ENCODE data around the gene NCR1. TPM values are rescaled to one million over a fixed set of nuclear protein-coding genes. Genes with fewer than 3 reads are reported as not detected.

The NCR1 gene
- total and polyA plus RNA-seq, 10 of the 15 experiments (the other 5 are each of a cell fraction or from before 2014, with no cell fraction given) = 0.06 to 6.9 (median 0.13) TPM; not detected in 7

GRCh38 chr19:54882758-54883157 lies 23.2 kb upstream of the NCR1 start:
- no TSS peak for BruUV-seq (replicated peaks)
- POLR2A ChIA-PET = no interaction called here
- FAIRE-seq (peak; percentile 41), ATAC-seq (peak; percentile 75), DNase-seq (ENCODE audit: low read depth, low spot score) (peak; percentile 35)
- no peaks in the 10 kb centered on the region for H3K79me2 ChIP-seq (ENCODE audit: control insufficient read depth, insufficient read depth, low read length)
- SMC1A ChIA-PET (ENCODE audit: uncharacterized antibody, unreplicated experiment) = no interaction called here
- no peaks in the 10 kb centered on the region; a peak in 1 of 4 replicates for H3K27me3 ChIP-seq (replicated peaks in 1 of 2; ENCODE audit: control insufficient read depth in 2 of 2, insufficient read depth in 2 of 2, low read length in 1 of 2)
- H4K20me1 ChIP-seq (ENCODE audit: control insufficient read depth, insufficient read depth) = no peaks in the 10 kb centered on the region
- RAD21 ChIA-PET (ENCODE audit: unreplicated experiment) = no interaction called here
- peaks cover 3% of the 10 kb centered on the region; the same call in 1 of the 2 replicates for H3K4me1 ChIP-seq (ENCODE audit: control insufficient read depth, insufficient read depth, low read length)
- no peak overlapping the region; the same call in 1 of the 2 replicates for H3K27ac ChIP-seq (ENCODE audit: control insufficient read depth, insufficient read depth)
- no peaks in the 10 kb centered on the region for H3K9me3 ChIP-seq (replicated peaks; ENCODE audit: control insufficient read depth, insufficient read depth, low read length)
- CTCF ChIA-PET = interaction anchor here (1.7 to 2.0 kb wide), 2 partner anchors 20 to 36 kb away, joined by 3 to 5 read pairs; no protein-coding TSS in a partner anchor
- 0 out of 2 replicates have a peak overlapping the region, but pooled peaks have one; percentile 17 for H3K4me2 ChIP-seq (ENCODE audit: control insufficient read depth, insufficient read depth)
- 36% methylated on average over 7 of the region's 7 CpGs for WGBS (ENCODE audit: insufficient coverage, insufficient replicate concordance, low lambda C conversion rate, missing lambda C conversion rate)
- in situ Hi-C loops (cut with MboI) (no loop called here), intact Hi-C loops (cut with micrococcal nuclease; ENCODE audit: unreplicated experiment) (loop anchor here (5.0 kb wide), 2 partner anchors 175 to 280 kb away; no protein-coding TSS in a partner anchor)
- no peak overlapping the region; the same call in 1 of the 2 replicates for H2AFZ ChIP-seq (ENCODE audit: control insufficient read depth, low read depth, low read length)
- no peak overlapping the region for H3K9ac ChIP-seq (ENCODE audit: control insufficient read depth, insufficient read depth, low read length)
- no peak overlapping the region for H3K4me3 ChIP-seq
- no peaks in the 10 kb centered on the region for H3K36me3 ChIP-seq (ENCODE audit: control insufficient read depth in 2 of 2, insufficient read depth in 2 of 2, low read length in 1 of 2)
- TF ChIP-seq ZZZ3 (IDR thresholded peaks at IDR 0.05; ENCODE audit: control insufficient read depth, insufficient read length, low read depth) = no peak
- TF ChIP-seq ZNF217 (IDR thresholded peaks at IDR 0.05) = no peak
- TF ChIP-seq ELK1 (IDR thresholded peaks at IDR 0.05; ENCODE audit: low read depth, low read length) = no peak
- no peak for TF ChIP-seq BMI1 (IDR thresholded peaks at IDR 0.05; ENCODE audit: borderline replicate concordance)
- TF ChIP-seq PBX3 (IDR thresholded peaks at IDR 0.05; ENCODE audit: insufficient replicate concordance, low read depth, low read length) = no peak
- TF ChIP-seq NRF1 (conservative IDR thresholded peaks at IDR 0.05; ENCODE audit: low read depth, low read length) = no peak
- no peak for TF ChIP-seq BCL3 (IDR thresholded peaks at IDR 0.05; ENCODE audit: borderline replicate concordance, insufficient read depth, low read depth, low read length, poor library complexity, severe bottlenecking)
- no peak for TF ChIP-seq NR2F1 (conservative IDR thresholded peaks at IDR 0.05)
- no peak for TF ChIP-seq IKZF2 (IDR thresholded peaks at IDR 0.05)
- no peak for TF ChIP-seq CBX5 (IDR thresholded peaks at IDR 0.05; ENCODE audit: low read depth)
- no peak for TF ChIP-seq TCF3 (IDR thresholded peaks at IDR 0.05; ENCODE audit: borderline replicate concordance, insufficient read depth, low read depth, low read length)
- no peak for TF ChIP-seq CBX3 (IDR thresholded peaks at IDR 0.05; ENCODE audit: borderline replicate concordance, low read depth)
- no peak for TF ChIP-seq POLR2A (IDR thresholded peaks at IDR 0.05; ENCODE audit: low read depth, low read length)
- TF ChIP-seq CTCF (IDR thresholded peaks at IDR 0.05 in 2 of 3, conservative IDR thresholded peaks at IDR 0.05 in 1 of 3; ENCODE audit: control insufficient read depth in 2 of 3, extremely low read depth in 1 of 3, insufficient read depth in 1 of 3, low read depth in 3 of 3, low read length in 3 of 3) = peak; percentile 20 to 38 (median 33); a peak in 3 of 6 replicates
- no peak for TF ChIP-seq RELB (IDR thresholded peaks at IDR 0.05; ENCODE audit: low read depth)
- TF ChIP-seq RAD21 (IDR thresholded peaks at IDR 0.05; ENCODE audit: insufficient read depth, low read depth, low read length) = peak; percentile 9; the same call in 1 of the 2 replicates
- TF ChIP-seq SREBF1 (IDR thresholded peaks at IDR 0.05; ENCODE audit: low read length) = no peak
